DOHH2 (cell line): Measurements from ENCODE around the gene NAT14.

Experiments
- CTCF ChIP-seq: fragments of 200-600 bp; sonication (generic); IDR thresholded peaks from one replicate; pipeline ENCODE4 v1.5.1; 2014; ENCODE audit warnings: antibody characterized with exemption, mild to moderate bottlenecking, low read depth, low read length; ENCODE audit not compliant: poor library complexity, severe bottlenecking
- EZH2phosphoT487 ChIP-seq: fragments of 200-600 bp; sonication (generic); IDR thresholded peaks from 2 replicates; pipeline ENCODE4 v1.6.1; 2017; ENCODE audit warnings: borderline replicate concordance, mild to moderate bottlenecking, antibody characterized with exemption, low read length, moderate library complexity, mixed read lengths

GRCh38 chr19:55481148-55481793, 3.7 kb upstream of the NAT14 start:
- TF ChIP-seq CTCF (no peak), EZH2phosphoT487 (no peak)
